ENCODE results near the gene HOXB6. TPM values are rescaled to one million over a fixed set of nuclear protein-coding genes. Genes with fewer than 3 reads are reported as not detected.
A peak's percentile ranks its signal among the peaks of the same experiment; 100 is the strongest.

HOXB6 gene
- polyA plus RNA-seq (ENCODE audit: insufficient read length in 3 of 3), result 100 to 1,000 TPM in 2 of 3 donors, 10 to 100 TPM in 1; 78.6 to 173 (median 115) TPM
- long read RNA-seq, donor 1, partial matches to known transcripts, result 15 of 17 reads
- long read RNA-seq, donor 1, other reads (novel, unspliced or antisense), result 0 of 17 reads
- long read RNA-seq, donor 2, partial matches to known transcripts, result 15 of 17 reads
- long read RNA-seq, donor 2, other reads (novel, unspliced or antisense), result 0 of 17 reads
- long read RNA-seq, donor 3, transcript HOXB6-203 (3 exons, 1,960 nt), result major isoform, 6 of 45 reads
- long read RNA-seq, donor 3, partial matches to known transcripts, result 39 of 45 reads
- long read RNA-seq, donor 3, other reads (novel, unspliced or antisense), result 0 of 45 reads
- long read RNA-seq, donor 4, partial matches to known transcripts, result 18 of 20 reads
- long read RNA-seq, donor 4, other reads (novel, unspliced or antisense), result 0 of 20 reads
- long read RNA-seq, donor 5, result 0 reads
- long read RNA-seq, donor 6, partial matches to known transcripts, result 33 of 37 reads
- long read RNA-seq, donor 6, other reads (novel, unspliced or antisense), result 0 of 37 reads
- long read RNA-seq, donor 7, partial matches to known transcripts, result 31 of 35 reads
- long read RNA-seq, donor 7, other reads (novel, unspliced or antisense), result 0 of 35 reads
- long read RNA-seq, donor 8, result 0 reads
- long read RNA-seq, donor 9, partial matches to known transcripts, result 28 of 31 reads
- long read RNA-seq, donor 9, other reads (novel, unspliced or antisense), result 0 of 31 reads
- long read RNA-seq, donor 10, partial matches to known transcripts, result 27 of 31 reads
- long read RNA-seq, donor 10, other reads (novel, unspliced or antisense), result 0 of 31 reads
- long read RNA-seq, donor 11, transcript HOXB6-203 (3 exons, 1,960 nt), result major isoform, 6 of 6 reads
- long read RNA-seq, donor 11, partial matches to known transcripts, result 0 of 6 reads
- long read RNA-seq, donor 11, other reads (novel, unspliced or antisense), result 0 of 6 reads
- long read RNA-seq, donor 12, partial matches to known transcripts, result 10 of 10 reads
- long read RNA-seq, donor 12, other reads (novel, unspliced or antisense), result 0 of 10 reads
- long read RNA-seq, donor 13, result 0 reads
- long read RNA-seq, donor 14, transcript HOXB6-203 (3 exons, 1,960 nt), result major isoform, 7 of 34 reads
- long read RNA-seq, donor 14, partial matches to known transcripts, result 27 of 34 reads
- long read RNA-seq, donor 14, other reads (novel, unspliced or antisense), result 0 of 34 reads
- long read RNA-seq, donor 15, partial matches to known transcripts, result 13 of 13 reads
- long read RNA-seq, donor 15, other reads (novel, unspliced or antisense), result 0 of 13 reads
- long read RNA-seq, donor 16, transcript HOXB6-203 (3 exons, 1,960 nt), result major isoform, 10 of 75 reads
- long read RNA-seq, donor 16, partial matches to known transcripts, result 63 of 75 reads
- long read RNA-seq, donor 16, other reads (novel, unspliced or antisense), result 0 of 75 reads

- DNase-seq (ENCODE audit: extremely low read depth in 1 of 11, low read depth in 9 of 11, low spot score in 4 of 11), result peak in 6 of 11 donors; percentile 81 to 91 (median 88)
Observed at GRCh38 chr17:48604770-48605329, at the start of gene HOXB6. Gene HOXB6, minus strand, starts transcription at chr17:48604986. Its CDS starts 6,836 bp downstream, at chr17:48598150.

- no peak for DNase-seq (ENCODE audit: extremely low read depth in 1 of 11, low read depth in 9 of 11, low spot score in 4 of 11)
Observed at GRCh38 chr17:48649741-48650140, 45.0 kb upstream of the HOXB6 start.

GRCh38 chr17:48647963-48648245 lies 43.1 kb upstream of the HOXB6 start:
- no peak for DNase-seq (ENCODE audit: extremely low read depth in 1 of 11, low read depth in 9 of 11, low spot score in 4 of 11)

GRCh38 chr17:48647103-48647962 lies 42.5 kb upstream of the HOXB6 start:
- DNase-seq (ENCODE audit: extremely low read depth in 1 of 11, low read depth in 9 of 11, low spot score in 4 of 11), result no peak

GRCh38 chr17:48646183-48647102 lies 41.7 kb upstream of the HOXB6 start:
- peak in 3 of 11 donors; percentile 38 to 65 (median 54) for DNase-seq (ENCODE audit: extremely low read depth in 1 of 11, low read depth in 9 of 11, low spot score in 4 of 11)

GRCh38 chr17:48645639-48646182 lies 40.9 kb upstream of the HOXB6 start:
- no peak for DNase-seq (ENCODE audit: extremely low read depth in 1 of 11, low read depth in 9 of 11, low spot score in 4 of 11)

DNA sequence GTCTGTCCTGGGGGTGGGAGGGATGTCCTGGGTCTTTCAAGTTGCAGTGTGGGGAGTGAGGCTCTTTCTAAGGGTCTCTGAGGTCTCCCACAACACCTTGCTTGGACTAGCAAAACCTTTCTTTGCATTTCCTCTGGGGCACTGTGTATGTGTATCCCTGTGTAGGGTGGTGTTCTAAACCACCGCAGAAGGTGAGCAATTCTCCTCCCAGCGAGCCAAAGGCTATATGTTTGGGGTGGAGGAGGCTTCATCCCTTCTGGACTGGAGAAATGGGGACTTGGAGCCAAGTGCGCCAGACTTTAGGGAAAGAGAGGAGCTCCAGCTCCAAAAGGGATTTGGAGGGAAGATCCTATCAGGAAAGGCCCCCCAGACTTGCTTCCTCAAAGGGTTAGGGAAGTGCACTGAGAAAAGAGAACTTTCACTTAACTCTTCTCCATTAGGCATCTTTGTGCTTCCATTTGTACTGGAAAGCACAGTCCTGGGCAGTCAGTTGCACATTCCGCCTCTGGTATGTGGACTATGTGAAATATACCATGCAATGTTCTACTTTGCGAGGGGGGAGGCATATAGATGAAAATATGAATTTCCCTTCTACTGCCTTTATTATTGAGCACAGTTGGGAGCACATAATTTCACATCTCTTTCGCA lies 40.2 kb upstream of the HOXB6 start:
- no peak for DNase-seq (ENCODE audit: extremely low read depth in 1 of 11, low read depth in 9 of 11, low spot score in 4 of 11)

DNA sequence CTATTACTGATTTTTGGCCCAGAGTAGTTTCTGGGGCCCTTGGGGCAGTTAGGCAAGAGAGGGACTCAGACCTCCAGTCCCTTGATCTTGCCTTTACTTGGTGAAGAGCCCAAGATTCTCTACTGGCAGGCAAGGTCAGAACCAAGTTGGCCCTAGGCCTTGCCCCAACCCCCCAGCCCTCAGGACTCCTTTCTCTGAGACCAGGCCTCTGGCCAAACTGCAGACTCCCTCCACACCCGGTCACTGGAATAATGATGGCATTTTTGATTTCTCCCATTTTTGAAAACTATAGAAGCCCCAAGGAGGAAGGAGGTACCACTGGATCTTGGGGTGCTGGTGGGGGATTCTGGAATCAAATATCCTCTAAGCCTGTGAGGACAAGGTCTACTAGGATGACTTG lies 39.4 kb upstream of the HOXB6 start:
- no peak for DNase-seq (ENCODE audit: extremely low read depth in 1 of 11, low read depth in 9 of 11, low spot score in 4 of 11)

DNA sequence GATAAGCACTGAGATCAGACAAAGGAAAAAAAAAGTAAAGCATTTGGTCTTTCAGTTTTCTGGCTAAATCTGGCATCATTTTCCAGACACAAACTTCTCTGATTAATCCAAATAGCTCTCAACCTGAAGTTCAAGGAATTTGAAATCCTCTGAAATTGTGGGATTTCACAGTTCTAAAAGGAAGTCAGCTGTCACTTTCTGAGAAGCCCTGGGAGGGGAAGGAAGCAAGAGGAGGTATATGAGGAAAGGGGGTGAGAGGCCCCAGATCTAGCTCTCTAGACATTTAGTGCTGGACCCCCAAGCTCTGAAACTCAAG lies 38.9 kb upstream of the HOXB6 start:
- no peak for DNase-seq (ENCODE audit: extremely low read depth in 1 of 11, low read depth in 9 of 11, low spot score in 4 of 11)

DNA sequence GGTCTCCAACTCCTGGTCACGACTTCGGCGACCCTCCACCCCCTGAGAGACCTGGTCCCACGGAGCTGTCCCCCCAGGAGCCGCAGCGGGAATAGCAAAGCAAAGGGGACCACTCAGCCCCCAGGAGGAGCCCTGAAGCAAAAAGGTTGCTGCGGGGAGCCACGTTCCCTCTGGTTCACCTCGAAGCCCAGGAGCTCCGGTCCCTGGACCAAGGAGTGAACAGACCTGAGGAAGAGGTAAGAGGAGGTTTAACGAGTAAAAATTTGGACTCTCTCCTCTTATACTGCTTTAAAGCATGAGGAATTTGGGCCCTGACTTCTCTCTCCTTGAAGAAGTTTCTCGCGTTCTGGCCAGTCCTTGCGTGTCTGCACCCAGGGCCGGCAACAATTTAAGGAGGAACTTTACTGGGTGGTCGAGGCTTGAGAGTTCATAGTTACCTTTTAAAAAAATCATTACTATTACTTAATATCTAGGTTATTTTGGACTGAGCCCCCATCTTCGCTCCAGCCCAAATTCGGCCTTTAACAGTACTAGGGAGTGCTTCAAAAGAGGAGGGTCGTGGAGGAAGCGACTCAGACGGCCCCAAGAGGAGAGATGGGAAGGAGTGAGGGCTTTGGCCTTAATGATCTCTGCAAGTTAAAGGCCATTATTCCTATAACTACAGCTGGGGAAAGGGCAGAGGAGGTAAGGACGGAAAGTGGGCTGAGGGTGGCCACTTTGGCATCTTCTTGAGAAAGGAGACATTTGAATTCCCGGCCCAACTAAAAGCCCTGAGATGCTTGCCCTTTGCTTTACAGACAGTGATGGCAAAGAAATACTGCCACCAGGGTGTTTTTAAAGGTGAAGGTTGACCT lies 38.3 kb upstream of the HOXB6 start:
- no peak for DNase-seq (ENCODE audit: extremely low read depth in 1 of 11, low read depth in 9 of 11, low spot score in 4 of 11)

- DNase-seq (ENCODE audit: extremely low read depth in 1 of 11, low read depth in 9 of 11, low spot score in 4 of 11), result no peak
Observed at GRCh38 chr17:48642059-48642842, 37.5 kb upstream of the HOXB6 start.

GRCh38 chr17:48641541-48642058 lies 36.8 kb upstream of the HOXB6 start:
- DNase-seq (ENCODE audit: extremely low read depth in 1 of 11, low read depth in 9 of 11, low spot score in 4 of 11), result no peak

DNA sequence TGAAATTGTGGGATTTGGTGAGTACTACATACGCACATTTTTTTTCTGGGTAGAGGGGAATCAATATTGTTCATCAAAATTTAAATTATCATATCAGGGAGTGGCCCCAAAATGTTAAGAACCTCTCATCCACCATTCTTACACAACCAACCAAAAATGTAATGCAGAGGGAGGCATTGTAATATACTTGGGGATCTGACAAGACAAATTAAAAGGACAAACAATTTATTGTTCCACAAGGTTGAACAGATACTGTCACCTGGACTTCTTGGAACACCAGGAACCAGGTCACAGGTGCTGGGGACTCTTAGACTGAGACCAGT lies 36.0 kb upstream of the HOXB6 start:
- no peak for DNase-seq (ENCODE audit: extremely low read depth in 1 of 11, low read depth in 9 of 11, low spot score in 4 of 11)

DNA sequence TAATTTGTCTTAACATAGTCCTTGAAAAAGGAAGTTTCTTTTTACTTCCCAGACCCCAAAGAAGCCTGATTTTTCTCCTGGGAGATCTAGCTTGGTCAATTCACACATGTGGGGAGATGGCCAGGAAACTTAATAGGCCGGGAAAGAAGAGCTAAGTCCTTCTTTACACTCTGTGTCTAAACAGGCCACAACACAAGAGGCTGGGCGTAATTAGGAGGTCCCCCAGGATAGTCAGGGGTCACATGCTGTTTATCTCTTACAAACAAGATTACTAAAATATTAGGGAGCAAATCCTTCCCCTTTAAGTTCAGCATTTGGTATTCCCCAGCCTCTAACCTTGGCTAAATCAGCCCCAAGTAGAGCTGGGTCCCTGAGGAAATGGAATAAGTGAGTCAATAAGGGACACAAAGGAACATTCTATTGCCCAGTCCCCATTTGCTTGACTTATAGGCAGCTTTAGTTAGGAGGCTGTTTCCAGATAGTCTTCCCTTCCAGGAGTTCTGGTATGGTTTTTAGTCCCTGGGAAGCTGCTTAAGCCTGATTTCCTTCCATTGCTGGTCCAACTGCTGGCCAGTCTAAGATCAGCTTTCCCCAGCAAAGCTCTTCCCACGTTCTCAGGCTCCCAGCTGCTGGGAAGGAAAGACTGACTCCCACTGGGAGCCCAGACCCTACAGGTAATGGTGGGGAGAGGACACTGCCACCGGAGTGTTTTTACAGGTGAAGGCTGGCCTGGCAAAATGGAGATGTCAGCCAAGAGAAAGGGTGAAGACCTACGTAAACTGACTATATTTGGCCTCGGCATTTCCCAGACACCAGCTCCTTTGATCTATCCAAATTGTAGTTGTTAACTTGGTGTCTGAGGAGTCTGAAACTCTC lies 35.4 kb upstream of the HOXB6 start:
- DNase-seq (ENCODE audit: extremely low read depth in 1 of 11, low read depth in 9 of 11, low spot score in 4 of 11), result no peak
